COLO668 (cell line): Measurements from ENCODE around the gene POC5.

Source experiments
- DNase-seq: peaks from one replicate; lab custom pipeline; 2025; ENCODE audit not compliant: unreplicated experiment; lab: John Stamatoyannopoulos, UW

POC5 gene

GRCh38 chr5:75660678-75661465, 56.4 kb downstream of the POC5 start:
- DNase-seq, result no peak

- no peak for DNase-seq
Observed at GRCh38 chr5:75659791-75660450, 57.3 kb downstream of the POC5 start.

- DNase-seq, result no peak
Observed at GRCh38 chr5:75656311-75657003, 60.8 kb downstream of the POC5 start.

GRCh38 chr5:75654693-75655295, 62.4 kb downstream of the POC5 start:
- no peak for DNase-seq

- DNase-seq, result no peak
Observed at GRCh38 chr5:75653521-75653920, 63.7 kb downstream of the POC5 start.

GRCh38 chr5:75651575-75652238, 65.5 kb downstream of the POC5 start:
- no peak for DNase-seq

GRCh38 chr5:75648712-75649111, 68.5 kb downstream of the POC5 start:
- DNase-seq, result no peak

GRCh38 chr5:75640826-75641225, 76.4 kb downstream of the POC5 start:
- no peak for DNase-seq

GRCh38 chr5:75640395-75640794, 76.8 kb downstream of the POC5 start:
- no peak for DNase-seq

GRCh38 chr5:75639535-75640311, 77.5 kb downstream of the POC5 start:
- no peak for DNase-seq

- no peak for DNase-seq
Observed at GRCh38 chr5:75637949-75638348, 79.3 kb downstream of the POC5 start.

GRCh38 chr5:75632321-75632720, 84.9 kb downstream of the POC5 start:
- DNase-seq, result no peak

GRCh38 chr5:75630875-75631274, 86.4 kb downstream of the POC5 start:
- DNase-seq, result no peak

GRCh38 chr5:75627801-75628200, 89.4 kb downstream of the POC5 start:
- DNase-seq, result no peak

- DNase-seq, result no peak
Observed at GRCh38 chr5:75626959-75627358, 90.3 kb downstream of the POC5 start.
